Suprapubic skin (tissue), 4 donors: ENCODE measurements around the gene CTNNA2. TPM values are rescaled to one million over a fixed set of nuclear protein-coding genes. Genes with fewer than 3 reads are reported as not detected.

Source experiments
- DNase-seq, 2 donors: peaks; one replicate each; pipeline ENCODE4 v3.0.0-alpha.2; 2019; ENCODE audit warnings: low spot score in 2 of 2
- H3K27ac ChIP-seq: fragments of 200-600 bp; sonication (generic); one replicate; pipeline ENCODE4 v1.5.1; 2019
- H3K27me3 ChIP-seq: fragments of 200-600 bp; sonication (generic); one replicate; pipeline ENCODE4 v1.5.1; 2019
- H3K36me3 ChIP-seq: fragments of 200-600 bp; sonication (generic); one replicate; pipeline ENCODE4 v1.5.1; 2019
- H3K4me1 ChIP-seq: fragments of 200-600 bp; sonication (generic); one replicate; pipeline ENCODE4 v1.5.1; 2019
- H3K4me3 ChIP-seq: fragments of 200-600 bp; sonication (generic); one replicate; pipeline ENCODE4 v1.5.1; 2019; ENCODE audit warnings: mild to moderate bottlenecking
- H3K9me3 ChIP-seq: fragments of 200-600 bp; sonication (generic); one replicate; pipeline ENCODE4 v1.5.1; 2019
- CTCF ChIP-seq, 2 donors: fragments of 200-600 bp in 1 of 2; fragments of 450-650 bp in 1 of 2; sonication (generic) in 1 of 2; IDR thresholded peaks; one replicate each; pipeline ENCODE4 v1.5.1; 2016 to 2019; ENCODE audit warnings: antibody characterized with exemption in 2 of 2, mild to moderate bottlenecking in 1 of 2, moderate library complexity in 1 of 2
- EP300 ChIP-seq: sonication (generic); formaldehyde crosslinking; IDR thresholded peaks from one replicate; pipeline ENCODE4 v1.6.1; 2017; ENCODE audit warnings: antibody characterized with exemption
- POLR2A ChIP-seq, 2 donors: fragments of 450-650 bp; IDR thresholded peaks; one replicate each; pipeline ENCODE4 v1.6.1; 2017; ENCODE audit warnings: antibody characterized with exemption in 2 of 2, mild to moderate bottlenecking in 2 of 2, moderate library complexity in 2 of 2
- POLR2AphosphoS5 ChIP-seq, 3 donors: sonication (generic); formaldehyde crosslinking; IDR thresholded peaks; one replicate each; pipeline ENCODE4 v1.6.1; 2017; ENCODE audit warnings: antibody characterized with exemption in 3 of 3
- whole genome bisulfite sequencing: methylation state at CpG from one replicate; pipeline ENCODE4 v1.1.5; 2018; 5-methylcytosine and 5-hydroxymethylcytosine counted together
- total RNA-seq, 4 donors: library from RNA; depleted of rRNA; stranded (reverse); fragments of >200 nt; gene quantifications; one replicate each; pipeline ENCODE4 v1.1.0, GENCODE V29; 2016

CTNNA2 gene
- total RNA-seq, 4 donors from 2014 or later = 0.15 to 0.21 TPM; not detected in 2

- H3K4me1 ChIP-seq = no peaks in the 10 kb centered on the region
- no peaks in the 10 kb centered on the region for H3K27me3 ChIP-seq
- H3K9me3 ChIP-seq = no peaks in the 10 kb centered on the region
- no peak overlapping the region for H3K27ac ChIP-seq
- no peak overlapping the region for H3K4me3 ChIP-seq
- H3K36me3 ChIP-seq = no peaks in the 10 kb centered on the region
- 97% methylated on average over 1 of the region's 1 CpG for WGBS
- TF ChIP-seq POLR2AphosphoS5 (IDR thresholded peaks at IDR 0.05) (no peak), CTCF (IDR thresholded peaks at IDR 0.05) (no peak), POLR2A (IDR thresholded peaks at IDR 0.05) (no peak), EP300 (no peak)
- DNase-seq = no peak
Measured at GRCh38 chr2:79792090-79792489, 279.2 kb downstream of the CTNNA2 start.

- H3K27me3 ChIP-seq = no peaks in the 10 kb centered on the region
- no peak overlapping the region for H3K4me3 ChIP-seq
- no peaks in the 10 kb centered on the region for H3K9me3 ChIP-seq
- H3K36me3 ChIP-seq = no peaks in the 10 kb centered on the region
- DNase-seq = no peak
- 83% methylated on average over 3 of the region's 3 CpGs for WGBS
- H3K4me1 ChIP-seq = no peaks in the 10 kb centered on the region
- TF ChIP-seq POLR2AphosphoS5 (IDR thresholded peaks at IDR 0.05) = no peak
- TF ChIP-seq CTCF (IDR thresholded peaks at IDR 0.05) = no peak
- TF ChIP-seq EP300 = no peak
- TF ChIP-seq POLR2A (IDR thresholded peaks at IDR 0.05) = no peak
- no peak overlapping the region for H3K27ac ChIP-seq
Measured at GRCh38 chr2:79793006-79793405, 280.2 kb downstream of the CTNNA2 start.

GRCh38 chr2:79796641-79797040, 283.8 kb downstream of the CTNNA2 start:
- no peak for DNase-seq
- TF ChIP-seq POLR2A (IDR thresholded peaks at IDR 0.05) = no peak
- no peak for TF ChIP-seq EP300
- TF ChIP-seq POLR2AphosphoS5 (IDR thresholded peaks at IDR 0.05) = no peak
- no peak for TF ChIP-seq CTCF (IDR thresholded peaks at IDR 0.05)
- Histone ChIP-seq H3K4me3 (no peak overlapping the region), H3K27ac (no peak overlapping the region), H3K4me1 (no peaks in the 10 kb centered on the region), H3K27me3 (no peaks in the 10 kb centered on the region), H3K9me3 (no peaks in the 10 kb centered on the region), H3K36me3 (no peaks in the 10 kb centered on the region)
- WGBS = 69% methylated on average over 2 of the region's 2 CpGs

- Histone ChIP-seq H3K36me3 (no peaks in the 10 kb centered on the region), H3K27ac (no peak overlapping the region), H3K27me3 (no peaks in the 10 kb centered on the region), H3K9me3 (no peaks in the 10 kb centered on the region), H3K4me1 (no peaks in the 10 kb centered on the region), H3K4me3 (no peak overlapping the region)
- no peak for DNase-seq
- no peak for TF ChIP-seq POLR2A (IDR thresholded peaks at IDR 0.05)
- TF ChIP-seq EP300 = no peak
- no peak for TF ChIP-seq CTCF (IDR thresholded peaks at IDR 0.05)
- no peak for TF ChIP-seq POLR2AphosphoS5 (IDR thresholded peaks at IDR 0.05)
- WGBS = 59% methylated on average over 3 of the region's 3 CpGs
Measured at GRCh38 chr2:79798776-79799175, 285.9 kb downstream of the CTNNA2 start.

GRCh38 chr2:79799729-79800128, 286.9 kb downstream of the CTNNA2 start:
- no peak for TF ChIP-seq POLR2A (IDR thresholded peaks at IDR 0.05)
- TF ChIP-seq EP300 = no peak
- TF ChIP-seq POLR2AphosphoS5 (IDR thresholded peaks at IDR 0.05) = no peak
- TF ChIP-seq CTCF (IDR thresholded peaks at IDR 0.05) = no peak
- H3K4me3 ChIP-seq = no peak overlapping the region
- DNase-seq = no peak

More at GRCh38 chr2:79799729-79800128, 286.9 kb downstream of the CTNNA2 start:
- Histone ChIP-seq H3K36me3 (no peaks in the 10 kb centered on the region), H3K4me1 (no peaks in the 10 kb centered on the region), H3K27ac (no peak overlapping the region), H3K9me3 (no peaks in the 10 kb centered on the region), H3K27me3 (no peaks in the 10 kb centered on the region)
